BJ (cell line): ENCODE results near the gene PNMA8A. TPM values are rescaled to one million over a fixed set of nuclear protein-coding genes. Genes with fewer than 3 reads are reported as not detected.
A peak's percentile ranks its signal among the peaks of the same experiment; 100 is the strongest.

Experiments used
- CTCF ChIA-PET: fragments of 350-600 bp; formaldehyde crosslinking; extraction: SDS; loops from one replicate; lab custom pipeline; 2021; ENCODE audit warnings: antibody characterized with exemption, inconsistent platforms; lab: Yijun Ruan, JAX
- POLR2A ChIA-PET: fragments of 300-600 bp; sonication (Branson Sonifier 250); formaldehyde crosslinking; extraction: SDS; loops from one replicate; lab custom pipeline; 2021; ENCODE audit warnings: antibody characterized with exemption; lab: Charles Lee
- DNase-seq: peaks from one replicate; pipeline ENCODE4 v3.0.0-alpha.2; 2011; ENCODE audit warnings: low read depth
- H3K27me3 ChIP-seq: 2 replicates; pipeline ENCODE4 v1.6.0; 2011; ENCODE audit warnings: low read length; ENCODE audit not compliant: control insufficient read depth, insufficient read depth
- H3K36me3 ChIP-seq: 2 replicates; pipeline ENCODE4 v1.5.1; 2011; ENCODE audit warnings: low read length; ENCODE audit not compliant: control insufficient read depth, insufficient read depth
- H3K4me3 ChIP-seq: 2 replicates; pipeline ENCODE4 v1.5.1; 2011; ENCODE audit warnings: low read depth, mild to moderate bottlenecking, control low read depth, low read length
- polyA plus RNA-seq: library from polyadenylated mRNA; depleted of rRNA; stranded (reverse); fragments of >200 nt; gene quantifications from 2 replicates; pipeline ENCODE4 v1.2.3, GENCODE V29; 2011
- TF ChIP-seq, protein P1 (sequence below): IDR thresholded peaks from 2 replicates; pipeline ENCODE4 v1.5.1; 2011; ENCODE audit warnings: low read depth, mild to moderate bottlenecking, control low read depth, inconsistent platforms, low read length, moderate library complexity; ENCODE audit not compliant: insufficient read depth

PNMA8A gene
- polyA plus RNA-seq, 1 experiment = 0.74 TPM

GRCh38 chr19:46487802-46488445 lies 16.6 kb upstream of the PNMA8A start:
- ChIA-PET POLR2A (no interaction called here), CTCF (interaction anchor here (0.7 to 5.2 kb wide), 21 partner anchors 9 to 207 kb away, joined by 3 to 90 read pairs (median 4); partner anchors contain the start of genes CCDC8, PNMA8A and PPP5C)
- TF ChIP-seq, protein P1, sequence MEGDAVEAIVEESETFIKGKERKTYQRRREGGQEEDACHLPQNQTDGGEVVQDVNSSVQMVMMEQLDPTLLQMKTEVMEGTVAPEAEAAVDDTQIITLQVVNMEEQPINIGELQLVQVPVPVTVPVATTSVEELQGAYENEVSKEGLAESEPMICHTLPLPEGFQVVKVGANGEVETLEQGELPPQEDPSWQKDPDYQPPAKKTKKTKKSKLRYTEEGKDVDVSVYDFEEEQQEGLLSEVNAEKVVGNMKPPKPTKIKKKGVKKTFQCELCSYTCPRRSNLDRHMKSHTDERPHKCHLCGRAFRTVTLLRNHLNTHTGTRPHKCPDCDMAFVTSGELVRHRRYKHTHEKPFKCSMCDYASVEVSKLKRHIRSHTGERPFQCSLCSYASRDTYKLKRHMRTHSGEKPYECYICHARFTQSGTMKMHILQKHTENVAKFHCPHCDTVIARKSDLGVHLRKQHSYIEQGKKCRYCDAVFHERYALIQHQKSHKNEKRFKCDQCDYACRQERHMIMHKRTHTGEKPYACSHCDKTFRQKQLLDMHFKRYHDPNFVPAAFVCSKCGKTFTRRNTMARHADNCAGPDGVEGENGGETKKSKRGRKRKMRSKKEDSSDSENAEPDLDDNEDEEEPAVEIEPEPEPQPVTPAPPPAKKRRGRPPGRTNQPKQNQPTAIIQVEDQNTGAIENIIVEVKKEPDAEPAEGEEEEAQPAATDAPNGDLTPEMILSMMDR = peak; percentile 95
- peaks cover 9% of the 10 kb centered on the region; the same call in 1 of the 2 replicates for H3K27me3 ChIP-seq
- peak overlapping the region; percentile 20 for H3K4me3 ChIP-seq
- no peak for DNase-seq
- H3K36me3 ChIP-seq = no peaks in the 10 kb centered on the region

DNA sequence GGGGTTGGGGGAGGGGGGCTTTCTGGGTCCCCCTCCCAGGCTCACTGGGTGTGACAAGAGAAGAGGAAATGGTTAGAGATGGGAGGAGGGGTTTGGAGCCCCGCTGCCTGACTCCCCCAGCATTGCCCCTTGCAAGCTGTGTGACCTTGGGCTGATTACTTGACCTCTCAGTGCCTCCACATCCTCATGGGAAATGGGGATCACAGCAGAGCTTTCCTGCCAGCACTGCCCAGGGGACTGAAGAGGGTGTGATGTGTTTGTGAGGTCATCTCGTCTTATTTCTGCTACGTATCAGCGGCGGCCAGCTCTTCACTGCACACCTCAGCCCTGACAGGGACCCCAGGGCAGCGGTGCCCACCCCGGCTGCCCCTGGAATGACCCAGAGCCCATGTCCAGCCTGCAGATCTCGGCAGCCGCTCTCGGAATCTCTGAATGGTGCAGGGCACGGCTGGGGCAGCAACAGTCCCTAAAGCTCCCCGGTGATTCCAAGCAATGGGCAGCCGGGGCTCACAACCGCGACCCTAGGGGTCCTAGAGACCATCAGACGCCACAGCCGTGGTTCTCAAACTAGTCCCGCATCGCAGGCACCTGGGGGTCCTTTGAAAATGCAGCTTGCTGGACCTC lies 15.9 kb upstream of the PNMA8A start:
- ChIA-PET POLR2A (no interaction called here), CTCF (interaction anchor here (0.7 to 5.2 kb wide), 18 partner anchors 9 to 207 kb away, joined by 3 to 90 read pairs (median 4); partner anchors contain the start of genes CCDC8, PNMA8A and PPP5C)
- Histone ChIP-seq H3K4me3 (peak overlapping the region; percentile 20), H3K36me3 (no peaks in the 10 kb centered on the region), H3K27me3 (peaks cover 9% of the 10 kb centered on the region; the same call in 1 of the 2 replicates)
- TF ChIP-seq, protein P1 = no peak
- no peak for DNase-seq

DNA sequence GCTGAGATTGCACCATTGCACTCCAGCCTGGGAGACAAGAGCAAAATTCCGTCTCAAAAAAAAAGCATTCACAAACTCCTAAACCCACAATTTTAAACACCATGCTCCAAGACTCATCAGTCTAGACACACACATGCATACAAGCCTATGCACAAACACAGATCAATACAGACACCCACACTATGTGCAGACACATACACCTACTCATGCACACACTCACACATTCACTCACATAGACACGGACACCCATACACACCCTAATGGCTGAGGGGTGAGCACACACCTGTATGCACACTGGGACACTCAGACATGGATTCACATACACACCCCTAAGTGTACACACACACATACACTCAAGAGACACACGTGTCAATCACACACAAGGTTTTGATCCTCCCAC lies 15.0 kb upstream of the PNMA8A start:
- TF ChIP-seq, protein P1 = no peak
- CTCF ChIA-PET = interaction anchor here (0.6 to 9.2 kb wide), 4 partner anchors 54 to 205 kb away, joined by 3 to 78 read pairs (median 6); no protein-coding TSS in a partner anchor

GRCh38 chr19:46484656-46485055 lies 13.3 kb upstream of the PNMA8A start:
- DNase-seq = no peak
- TF ChIP-seq, protein P1 = no peak
- no peaks in the 10 kb centered on the region for H3K36me3 ChIP-seq
- H3K4me3 ChIP-seq = no peak overlapping the region
- ChIA-PET CTCF (interaction anchor here (0.6 to 9.2 kb wide), 9 partner anchors 23 to 204 kb away, joined by 3 to 78 read pairs (median 6); partner anchors contain the start of gene PPP5C), POLR2A (interaction anchor here (0.5 kb wide), 1 partner anchor 87 kb away, joined by 7 read pairs; no protein-coding TSS in a partner anchor)
- no peaks in the 10 kb centered on the region for H3K27me3 ChIP-seq

More for the DNA sequence above, 15.0 kb upstream of the PNMA8A start:
- Histone ChIP-seq H3K4me3 (no peak overlapping the region), H3K36me3 (no peaks in the 10 kb centered on the region), H3K27me3 (peaks cover 3% of the 10 kb centered on the region; the same call in 1 of the 2 replicates)
- POLR2A ChIA-PET = no interaction called here
- DNase-seq = no peak

- no peaks in the 10 kb centered on the region for H3K27me3 ChIP-seq
- POLR2A ChIA-PET = no interaction called here
- no peak overlapping the region for H3K4me3 ChIP-seq
- no peaks in the 10 kb centered on the region for H3K36me3 ChIP-seq
- TF ChIP-seq, protein P1 = no peak
- CTCF ChIA-PET = interaction anchor here (0.6 to 9.2 kb wide), 10 partner anchors 11 to 400 kb away, joined by 3 to 78 read pairs (median 3); partner anchors contain the start of gene PNMA8A
- DNase-seq = no peak
Observed at GRCh38 chr19:46482631-46483030, 11.3 kb upstream of the PNMA8A start.
